Endodermal cell (in vitro differentiated cells): ENCODE measurements around the gene UQCRC1. TPM values are rescaled to one million over a fixed set of nuclear protein-coding genes. Genes with fewer than 3 reads are reported as not detected.

Experiments
- DNase-seq: peaks from one replicate; pipeline ENCODE4 v3.0.0-alpha.2; 2017
- H3K27ac ChIP-seq: 2 replicates; pipeline ENCODE4 v1.5.1; 2013; ENCODE audit warnings: mild to moderate bottlenecking, low read depth, low read length, moderate library complexity
- H3K27me3 ChIP-seq: 2 replicates; pipeline ENCODE4 v1.6.1; 2013; ENCODE audit warnings: mild to moderate bottlenecking, low read length, moderate library complexity; ENCODE audit not compliant: insufficient read depth, control insufficient read depth, poor library complexity, severe bottlenecking
- H3K36me3 ChIP-seq: 2 replicates; pipeline ENCODE4 v1.7.0; 2013; ENCODE audit warnings: mild to moderate bottlenecking, low read length, moderate library complexity; ENCODE audit not compliant: control insufficient read depth, insufficient read depth
- H3K4me1 ChIP-seq: one replicate; pipeline ENCODE4 v1.7.0; 2013; ENCODE audit warnings: low read length; ENCODE audit not compliant: control insufficient read depth, insufficient read depth
- H3K4me3 ChIP-seq: 2 replicates; pipeline ENCODE4 v1.5.1; 2013; ENCODE audit warnings: mild to moderate bottlenecking, low read length, moderate library complexity
- H3K9ac ChIP-seq: 2 replicates; pipeline ENCODE4 v1.6.1; 2013; ENCODE audit warnings: mild to moderate bottlenecking, low read length, moderate library complexity; ENCODE audit not compliant: poor library complexity, severe bottlenecking; ENCODE audit errors: extremely low read depth
- H3K9me3 ChIP-seq: 2 replicates; pipeline ENCODE4 v1.6.1; 2013; ENCODE audit warnings: mild to moderate bottlenecking, low read length, moderate library complexity; ENCODE audit not compliant: control insufficient read depth
- H3K27ac Mint-ChIP-seq: 2 replicates; pipeline ENCODE4 v1.8.0; 2020; ENCODE audit warnings: mixed read lengths
- H3K27me3 Mint-ChIP-seq: 2 replicates; pipeline ENCODE4 v1.8.0; 2021; ENCODE audit warnings: mild to moderate bottlenecking, mixed read lengths; ENCODE audit not compliant: insufficient read depth
- H3K36me3 Mint-ChIP-seq: 2 replicates; pipeline ENCODE4 v1.8.0; 2020; ENCODE audit warnings: low read depth, mixed read lengths
- H3K4me1 Mint-ChIP-seq: 2 replicates; pipeline ENCODE4 v1.8.0; 2020; ENCODE audit warnings: mixed read lengths
- H3K4me3 Mint-ChIP-seq: 2 replicates; pipeline ENCODE4 v1.8.0; 2020; ENCODE audit warnings: mild to moderate bottlenecking, moderate library complexity, mixed read lengths
- H3K9me3 Mint-ChIP-seq: 2 replicates; pipeline ENCODE4 v1.8.0; 2020; ENCODE audit warnings: mild to moderate bottlenecking, mixed read lengths
- CTCF ChIP-seq: fragments of 200-600 bp; sonication (generic); conservative IDR thresholded peaks from 2 replicates; pipeline ENCODE4 v1.5.0; 2021; ENCODE audit warnings: antibody characterized with exemption, mild to moderate bottlenecking
- WGBS, 2 experiments: methylation state at CpG; one replicate each; pipeline versions ENCODE4 v1.1.5 to v1.1.7; 2013; ENCODE audit warnings: missing lambda C conversion rate in 2 of 2, mixed read lengths in 1 of 2; ENCODE audit not compliant: insufficient coverage in 1 of 2, insufficient read length in 1 of 2; 5-methylcytosine and 5-hydroxymethylcytosine counted together
- total RNA-seq, 2 donors: library from RNA; stranded (reverse); fragmentation: NEBNext Ultra II Directional in 1 of 2; extraction: Animal tissue kit (Norgen Biotek cat#: 25700) in 1 of 2; gene quantifications; 2 replicates in 1 of 2; 3 replicates in 1 of 2; pipeline ENCODE4 v1.2.1, GENCODE V29; 2021

Gene UQCRC1
- total RNA-seq, 2 donors from 2014 or later: 231 to 289 TPM

- Histone ChIP-seq H3K27ac (no peak overlapping the region), H3K9me3 (peaks cover 28% of the 10 kb centered on the region), H3K27me3 (no peaks in the 10 kb centered on the region), H3K9ac (no peak overlapping the region), H3K4me1 (no peaks in the 10 kb centered on the region), H3K36me3 (peaks cover under 1% of the 10 kb centered on the region), H3K4me3 (no peak overlapping the region)
- Mint-ChIP-seq H3K4me1 (no peaks in the 10 kb centered on the region), H3K27me3 (no peaks in the 10 kb centered on the region), H3K4me3 (no peak overlapping the region), H3K36me3 (peaks cover 21% of the 10 kb centered on the region), H3K9me3 (peaks cover 22% of the 10 kb centered on the region), H3K27ac (no peak overlapping the region)
- TF ChIP-seq CTCF: no peak
- DNase-seq: no peak
- WGBS, 2 experiments: 94 to 100% methylated on average over 4 to 7 of the region's 7 CpGs
These were observed 10.4 kb upstream of the UQCRC1 start for GRCh38 chr3:48619541-48620524.

DNA sequence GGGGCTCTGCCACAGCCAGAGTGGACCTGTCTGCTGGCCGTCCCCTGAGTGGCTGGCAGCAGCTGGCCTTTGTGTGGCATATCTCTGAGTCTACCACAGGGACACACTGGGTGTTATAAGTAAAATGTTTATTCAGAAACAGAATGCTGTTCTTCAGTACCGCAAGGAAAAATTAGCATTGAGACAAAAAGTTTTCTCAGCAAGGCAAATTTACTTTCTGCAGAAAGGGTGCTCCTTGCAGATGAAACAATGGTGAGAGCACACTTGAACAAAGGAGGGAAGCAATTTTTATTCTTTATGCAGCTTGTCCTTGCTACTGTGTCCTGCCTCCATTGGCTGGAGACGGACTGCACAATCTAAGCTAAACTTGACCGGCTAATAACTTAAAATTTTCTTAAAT, 8.1 kb upstream of the UQCRC1 start:
- DNase-seq: no peak
- H3K36me3 Mint-ChIP-seq: peaks cover 13% of the 10 kb centered on the region
- H3K9ac ChIP-seq: no peak overlapping the region
- H3K27ac ChIP-seq: no peak overlapping the region
- no peaks in the 10 kb centered on the region for H3K36me3 ChIP-seq
- 94 to 100% methylated on average over 4 of the region's 4 CpGs for WGBS, 2 experiments
- H3K4me3 Mint-ChIP-seq: no peak overlapping the region
- H3K9me3 Mint-ChIP-seq: peaks cover 22% of the 10 kb centered on the region
- peak overlapping the region; percentile 29 for H3K4me3 ChIP-seq
- no peak for TF ChIP-seq CTCF
- H3K4me1 Mint-ChIP-seq: no peaks in the 10 kb centered on the region
- H3K27me3 ChIP-seq: no peaks in the 10 kb centered on the region
- no peaks in the 10 kb centered on the region for H3K27me3 Mint-ChIP-seq
- H3K27ac Mint-ChIP-seq: no peak overlapping the region
- H3K9me3 ChIP-seq: peaks cover 28% of the 10 kb centered on the region
- H3K4me1 ChIP-seq: no peaks in the 10 kb centered on the region

- H3K36me3 ChIP-seq: no peaks in the 10 kb centered on the region
- H3K9me3 Mint-ChIP-seq: peaks cover 22% of the 10 kb centered on the region
- no peak overlapping the region for H3K4me3 ChIP-seq
- no peaks in the 10 kb centered on the region for H3K27me3 ChIP-seq
- H3K36me3 Mint-ChIP-seq: peaks cover 11% of the 10 kb centered on the region
- peaks cover 28% of the 10 kb centered on the region for H3K9me3 ChIP-seq
- no peaks in the 10 kb centered on the region for H3K4me1 ChIP-seq
- H3K27me3 Mint-ChIP-seq: no peaks in the 10 kb centered on the region
- no peak overlapping the region for H3K27ac Mint-ChIP-seq
- WGBS, 2 experiments: 96 to 100% methylated on average over 1 to 3 of the region's 3 CpGs
- no peak for TF ChIP-seq CTCF
- no peak overlapping the region for H3K4me3 Mint-ChIP-seq
- no peaks in the 10 kb centered on the region for H3K4me1 Mint-ChIP-seq
- no peak overlapping the region for H3K9ac ChIP-seq
- H3K27ac ChIP-seq: no peak overlapping the region
- no peak for DNase-seq
These were observed 4.6 kb upstream of the UQCRC1 start for GRCh38 chr3:48614044-48614443.
